ENCODE results near the gene HRH3.

- no peak for TF ChIP-seq CTCF (conservative IDR thresholded peaks at IDR 0.05 in 1 of 2, IDR thresholded peaks at IDR 0.05 in 1 of 2; ENCODE audit: extremely low read depth in 1 of 2, insufficient read depth in 1 of 2, low read depth in 1 of 2, low read length in 2 of 2)
- TF ChIP-seq EZH2 (IDR thresholded peaks at IDR 0.05; ENCODE audit: borderline replicate concordance, low read length), result no peak
Observed at GRCh38 chr20:62223571-62223970, 3.5 kb upstream of the HRH3 start.
